Dedifferentiated amniotic fluid mesenchymal stem cell (primary cell): ENCODE measurements around the gene HAT1.
A peak's percentile ranks its signal among the peaks of the same experiment; 100 is the strongest.

Source experiments
- DNase-seq: peaks from one replicate; pipeline ENCODE4 v3.0.0-alpha.2; 2016; ENCODE audit errors: extremely low spot score

Gene HAT1

GRCh38 chr2:171919453-171919852, 2.8 kb upstream of the HAT1 start:
- no peak for DNase-seq

- no peak for DNase-seq
Observed at GRCh38 chr2:171921970-171922229, 361 bp upstream of the HAT1 start.

GRCh38 chr2:171923206-171923605, 945 bp downstream of the HAT1 start:
- DNase-seq = peak; percentile 51

- DNase-seq = no peak
Observed at GRCh38 chr2:171924170-171924942, 2.1 kb downstream of the HAT1 start.

- DNase-seq = no peak
Observed at GRCh38 chr2:171930385-171930784, 8.1 kb downstream of the HAT1 start.

- no peak for DNase-seq
Observed at GRCh38 chr2:171939058-171939742, 16.9 kb downstream of the HAT1 start.

GRCh38 chr2:171939743-171940071, 17.4 kb downstream of the HAT1 start:
- DNase-seq = no peak

GRCh38 chr2:171941316-171941699, 19.0 kb downstream of the HAT1 start:
- DNase-seq = no peak

- DNase-seq = no peak
Observed at GRCh38 chr2:171943869-171944268, 21.6 kb downstream of the HAT1 start.

- no peak for DNase-seq
Observed at GRCh38 chr2:171952276-171952675, 30.0 kb downstream of the HAT1 start.

GRCh38 chr2:171952748-171953147, 30.5 kb downstream of the HAT1 start:
- no peak for DNase-seq

- no peak for DNase-seq
Observed at GRCh38 chr2:171956135-171956825, 34.0 kb downstream of the HAT1 start.

- no peak for DNase-seq
Observed at GRCh38 chr2:171957061-171957460, 34.8 kb downstream of the HAT1 start.

- peak; percentile 55 for DNase-seq
Observed at GRCh38 chr2:171958475-171958874, 36.2 kb downstream of the HAT1 start.

GRCh38 chr2:171959998-171960397, 37.7 kb downstream of the HAT1 start:
- DNase-seq = no peak

- DNase-seq = no peak
Observed at GRCh38 chr2:171960570-171960969, 38.3 kb downstream of the HAT1 start.

- DNase-seq = no peak
Observed at GRCh38 chr2:171963198-171963597, 40.9 kb downstream of the HAT1 start.

GRCh38 chr2:171964308-171964707, 42.0 kb downstream of the HAT1 start:
- DNase-seq = no peak

GRCh38 chr2:171965238-171965637, 43.0 kb downstream of the HAT1 start:
- DNase-seq = no peak

- no peak for DNase-seq
Observed at GRCh38 chr2:171965661-171966060, 43.4 kb downstream of the HAT1 start.

GRCh38 chr2:171966235-171966634, 44.0 kb downstream of the HAT1 start:
- no peak for DNase-seq

- DNase-seq = no peak
Observed at GRCh38 chr2:171966688-171967087, 44.4 kb downstream of the HAT1 start.

GRCh38 chr2:171968509-171968908, 46.2 kb downstream of the HAT1 start:
- no peak for DNase-seq
